ENCODE data around the gene FAM210B. TPM values are rescaled to one million over a fixed set of nuclear protein-coding genes. Genes with fewer than 3 reads are reported as not detected.

FAM210B gene
- total and polyA plus RNA-seq, 2 of the 13 experiments (the other 11 are each of a cell fraction or from before 2014, with no cell fraction given) = 75.9 to 107 TPM

- TF ChIP-seq AKNA (CRISPR knock-in tag; IDR thresholded peaks at IDR 0.05; ENCODE audit: borderline replicate concordance) (no peak), ZNF225 (CRISPR knock-in tag; IDR thresholded peaks at IDR 0.05) (peak; percentile 56; the same call in 1 of the 2 replicates), POLR2AphosphoS5 (IDR thresholded peaks at IDR 0.05; ENCODE audit: low read depth, low read length) (no peak; the same call in 1 of the 2 replicates), SNAPC2 (CRISPR knock-in tag; IDR thresholded peaks at IDR 0.05) (no peak; the same call in 1 of the 2 replicates), PRDM4 (CRISPR knock-in tag; IDR thresholded peaks at IDR 0.05; ENCODE audit: borderline replicate concordance) (no peak), KDM5B (CRISPR knock-in tag; IDR thresholded peaks at IDR 0.05; ENCODE audit: borderline replicate concordance) (peak; percentile 81; the same call in 1 of the 2 replicates), WIZ (CRISPR knock-in tag; IDR thresholded peaks at IDR 0.05) (no peak), ZNF3 (CRISPR knock-in tag; IDR thresholded peaks at IDR 0.05) (no peak), HES4 (CRISPR knock-in tag; IDR thresholded peaks at IDR 0.05; ENCODE audit: borderline replicate concordance) (0 out of 2 replicates have a peak, but pooled peaks have one; percentile 13), PHF21A (CRISPR knock-in tag; IDR thresholded peaks at IDR 0.05) (peak; percentile 76; the same call in 1 of the 2 replicates), NFIB (CRISPR knock-in tag; IDR thresholded peaks at IDR 0.05; ENCODE audit: borderline replicate concordance) (no peak), HCFC1 (IDR thresholded peaks at IDR 0.05; ENCODE audit: low read depth, low read length) (0 out of 2 replicates have a peak, but pooled peaks have one; percentile 5), MAFK (conservative IDR thresholded peaks at IDR 0.05 in 1 of 2, IDR thresholded peaks at IDR 0.05 in 1 of 2; ENCODE audit: low read length in 2 of 2) (no peak), MTF1 (CRISPR knock-in tag; IDR thresholded peaks at IDR 0.05) (0 out of 2 replicates have a peak, but pooled peaks have one; percentile 48)
- TF ChIP-seq, protein P1, sequence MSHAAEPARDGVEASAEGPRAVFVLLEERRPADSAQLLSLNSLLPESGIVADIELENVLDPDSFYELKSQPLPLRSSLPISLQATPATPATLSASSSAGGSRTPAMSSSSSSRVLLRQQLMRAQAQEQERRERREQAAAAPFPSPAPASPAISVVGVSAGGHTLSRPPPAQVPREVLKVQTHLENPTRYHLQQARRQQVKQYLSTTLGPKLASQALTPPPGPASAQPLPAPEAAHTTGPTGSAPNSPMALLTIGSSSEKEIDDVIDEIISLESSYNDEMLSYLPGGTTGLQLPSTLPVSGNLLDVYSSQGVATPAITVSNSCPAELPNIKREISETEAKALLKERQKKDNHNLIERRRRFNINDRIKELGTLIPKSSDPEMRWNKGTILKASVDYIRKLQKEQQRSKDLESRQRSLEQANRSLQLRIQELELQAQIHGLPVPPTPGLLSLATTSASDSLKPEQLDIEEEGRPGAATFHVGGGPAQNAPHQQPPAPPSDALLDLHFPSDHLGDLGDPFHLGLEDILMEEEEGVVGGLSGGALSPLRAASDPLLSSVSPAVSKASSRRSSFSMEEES (CRISPR knock-in tag; IDR thresholded peaks at IDR 0.05) = peak; percentile 44; the same call in 1 of the 2 replicates
- TF ChIP-seq, protein P2, sequence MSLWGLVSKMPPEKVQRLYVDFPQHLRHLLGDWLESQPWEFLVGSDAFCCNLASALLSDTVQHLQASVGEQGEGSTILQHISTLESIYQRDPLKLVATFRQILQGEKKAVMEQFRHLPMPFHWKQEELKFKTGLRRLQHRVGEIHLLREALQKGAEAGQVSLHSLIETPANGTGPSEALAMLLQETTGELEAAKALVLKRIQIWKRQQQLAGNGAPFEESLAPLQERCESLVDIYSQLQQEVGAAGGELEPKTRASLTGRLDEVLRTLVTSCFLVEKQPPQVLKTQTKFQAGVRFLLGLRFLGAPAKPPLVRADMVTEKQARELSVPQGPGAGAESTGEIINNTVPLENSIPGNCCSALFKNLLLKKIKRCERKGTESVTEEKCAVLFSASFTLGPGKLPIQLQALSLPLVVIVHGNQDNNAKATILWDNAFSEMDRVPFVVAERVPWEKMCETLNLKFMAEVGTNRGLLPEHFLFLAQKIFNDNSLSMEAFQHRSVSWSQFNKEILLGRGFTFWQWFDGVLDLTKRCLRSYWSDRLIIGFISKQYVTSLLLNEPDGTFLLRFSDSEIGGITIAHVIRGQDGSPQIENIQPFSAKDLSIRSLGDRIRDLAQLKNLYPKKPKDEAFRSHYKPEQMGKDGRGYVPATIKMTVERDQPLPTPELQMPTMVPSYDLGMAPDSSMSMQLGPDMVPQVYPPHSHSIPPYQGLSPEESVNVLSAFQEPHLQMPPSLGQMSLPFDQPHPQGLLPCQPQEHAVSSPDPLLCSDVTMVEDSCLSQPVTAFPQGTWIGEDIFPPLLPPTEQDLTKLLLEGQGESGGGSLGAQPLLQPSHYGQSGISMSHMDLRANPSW (CRISPR knock-in tag; IDR thresholded peaks at IDR 0.05; ENCODE audit: borderline replicate concordance) = no peak
Measured at GRCh38 chr20:56359212-56360132, 698 bp downstream of the FAM210B start (continued).
